ENCODE results near the gene TENM3.

The TENM3 gene

GRCh38 chr4:182740256-182740655 lies 497.1 kb downstream of the TENM3 start:
- DNase-seq (ENCODE audit: low read depth in 2 of 2): no peak

- DNase-seq (ENCODE audit: low read depth in 2 of 2): no peak
Measured at GRCh38 chr4:182741054-182741453, 497.9 kb downstream of the TENM3 start.

DNA sequence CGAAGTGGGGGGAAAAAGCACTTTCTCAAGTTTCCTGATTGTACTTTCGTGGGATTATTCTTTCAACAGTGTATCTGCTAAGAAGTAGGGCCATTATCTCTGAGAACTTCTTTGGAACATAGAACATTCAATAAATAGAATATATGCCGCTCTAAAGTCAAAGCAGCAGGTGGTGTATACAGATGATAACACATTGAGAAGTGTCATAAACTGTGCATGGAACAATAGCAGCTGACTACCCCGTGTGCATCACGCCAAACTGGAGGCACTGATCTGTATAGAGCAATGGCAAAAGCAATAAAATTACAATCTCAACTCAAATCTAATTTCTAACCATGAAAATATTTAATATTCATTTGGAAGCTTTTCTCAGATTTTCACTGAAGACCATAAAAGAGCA lies 498.7 kb downstream of the TENM3 start:
- no peak for DNase-seq (ENCODE audit: low read depth in 2 of 2)

DNA sequence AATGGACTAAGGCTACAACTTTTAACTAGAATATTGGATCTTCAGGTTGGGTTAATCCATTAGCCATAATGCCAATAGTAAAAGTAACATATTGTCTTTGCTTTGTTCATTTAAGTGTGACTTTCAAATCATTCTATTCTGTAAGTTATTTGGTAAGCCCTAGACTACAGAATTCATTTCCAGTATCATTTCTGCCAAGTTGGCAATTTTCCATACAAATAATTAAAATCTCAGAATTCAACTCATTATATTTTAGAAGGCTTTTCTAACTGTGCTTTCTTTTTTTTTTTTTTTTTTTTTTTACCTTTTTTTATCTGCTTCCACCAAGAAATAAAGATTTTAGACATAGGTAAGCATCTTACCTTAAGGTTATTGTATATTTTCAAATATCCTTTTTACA lies 500.6 kb downstream of the TENM3 start:
- no peak for DNase-seq (ENCODE audit: low read depth in 2 of 2)

GRCh38 chr4:182745237-182745636 lies 502.0 kb downstream of the TENM3 start:
- no peak for DNase-seq (ENCODE audit: low read depth in 2 of 2)

GRCh38 chr4:182746876-182747275 lies 503.7 kb downstream of the TENM3 start:
- DNase-seq (ENCODE audit: low read depth in 2 of 2): no peak

DNA sequence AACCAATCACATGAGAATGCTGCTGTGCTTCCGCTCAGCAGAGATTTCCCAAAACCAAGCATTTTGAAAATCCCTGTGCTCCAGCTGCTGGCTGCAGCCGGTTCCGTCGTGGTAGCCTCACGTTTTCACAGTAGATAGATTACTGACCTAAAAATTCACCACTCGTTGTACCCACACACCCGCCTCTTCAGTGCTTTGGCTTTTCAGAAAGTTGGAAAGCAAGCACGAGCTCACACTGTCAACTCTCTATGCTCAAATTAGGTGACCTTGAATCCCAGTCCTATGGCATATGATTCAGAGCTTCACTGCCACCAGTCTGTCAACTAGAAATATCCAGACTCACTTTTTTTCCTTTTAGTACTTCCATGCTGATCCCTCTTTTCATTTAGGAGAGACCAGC lies 505.1 kb downstream of the TENM3 start:
- DNase-seq (ENCODE audit: low read depth in 2 of 2): no peak

DNA sequence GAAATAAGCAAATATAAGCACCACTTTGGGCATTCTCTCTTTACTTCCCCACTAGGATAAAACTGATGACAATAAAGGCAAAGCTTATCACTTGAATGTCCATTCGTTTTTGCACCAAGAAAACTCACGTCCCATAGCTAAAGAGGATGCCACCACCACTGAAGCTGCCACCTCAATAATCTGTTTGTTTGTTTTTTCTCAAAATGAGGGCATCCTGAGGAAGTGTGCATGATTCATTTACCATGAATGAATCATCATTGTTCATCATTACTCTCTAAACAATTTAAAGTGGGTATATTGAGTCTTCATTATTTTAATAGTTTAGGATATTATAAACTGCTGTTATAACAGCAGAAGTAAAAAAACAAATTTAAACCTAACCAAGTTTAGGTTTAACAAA lies 505.7 kb downstream of the TENM3 start:
- no peak for DNase-seq (ENCODE audit: low read depth in 2 of 2)

- no peak for DNase-seq (ENCODE audit: low read depth in 2 of 2)
Measured at GRCh38 chr4:182749667-182750167, 506.5 kb downstream of the TENM3 start.

GRCh38 chr4:182752158-182752910 lies 509.1 kb downstream of the TENM3 start:
- DNase-seq (ENCODE audit: low read depth in 2 of 2): no peak

DNA sequence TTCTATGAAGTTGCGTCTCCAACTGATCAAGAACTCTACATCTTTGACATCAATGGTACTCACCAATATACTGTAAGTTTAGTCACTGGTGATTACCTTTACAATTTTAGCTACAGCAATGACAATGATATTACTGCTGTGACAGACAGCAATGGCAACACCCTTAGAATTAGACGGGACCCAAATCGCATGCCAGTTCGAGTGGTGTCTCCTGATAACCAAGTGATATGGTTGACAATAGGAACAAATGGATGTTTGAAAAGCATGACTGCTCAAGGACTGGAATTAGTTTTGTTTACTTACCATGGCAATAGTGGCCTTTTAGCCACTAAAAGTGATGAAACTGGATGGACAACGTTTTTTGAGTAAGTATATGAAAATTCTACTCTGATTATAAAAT lies 511.7 kb downstream of the TENM3 start:
- no peak for DNase-seq (ENCODE audit: low read depth in 2 of 2)

DNA sequence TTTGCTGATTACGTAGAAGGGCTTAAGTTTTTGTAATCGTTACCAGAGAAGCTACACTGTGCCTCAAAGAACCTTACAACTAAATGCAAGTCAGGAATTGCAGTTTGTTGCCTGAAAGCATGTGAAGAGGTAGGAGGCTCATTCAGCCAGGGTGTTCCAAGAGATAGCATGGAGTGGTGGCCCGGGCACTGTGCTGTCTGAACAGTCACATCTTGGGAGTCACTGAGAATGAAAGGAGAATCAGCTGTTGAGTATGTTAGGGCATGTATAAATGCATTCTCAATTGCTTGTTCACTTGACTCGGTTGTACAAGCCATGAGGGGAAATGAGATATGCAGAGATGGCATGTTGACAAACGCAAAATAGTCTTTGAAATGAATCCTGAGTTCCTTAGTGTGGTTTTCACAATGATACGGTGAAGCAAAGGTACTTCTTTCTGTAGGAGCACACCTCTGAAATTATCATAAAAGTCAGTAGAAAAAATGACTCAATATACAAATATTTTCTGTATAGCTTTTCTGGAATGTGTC lies 513.0 kb downstream of the TENM3 start:
- no peak for DNase-seq (ENCODE audit: low read depth in 2 of 2)

DNA sequence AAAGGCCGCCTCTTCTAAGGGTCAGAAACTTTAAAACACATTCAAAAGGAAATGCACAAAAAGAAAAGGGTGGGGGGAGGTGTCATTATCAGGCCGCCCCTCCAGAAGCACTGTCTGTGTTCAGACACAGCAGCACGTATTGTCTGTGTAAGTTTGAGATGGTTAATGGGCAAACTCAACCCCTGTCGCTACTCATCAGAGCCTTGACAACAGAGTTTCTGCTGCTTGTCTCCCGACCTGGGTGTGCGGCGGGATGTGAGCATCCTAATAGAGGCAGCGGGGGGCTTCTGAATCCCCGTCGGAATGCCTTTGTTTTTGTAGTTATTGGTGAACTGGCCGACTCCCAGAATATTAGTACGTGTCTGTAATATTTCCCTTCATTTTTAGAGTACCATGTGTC lies 515.1 kb downstream of the TENM3 start:
- DNase-seq (ENCODE audit: low read depth in 2 of 2): no peak

GRCh38 chr4:182760551-182761043 lies 517.4 kb downstream of the TENM3 start:
- DNase-seq (ENCODE audit: low read depth in 2 of 2): no peak

- no peak for DNase-seq (ENCODE audit: low read depth in 2 of 2)
Measured at GRCh38 chr4:182764137-182764536, 520.9 kb downstream of the TENM3 start.

DNA sequence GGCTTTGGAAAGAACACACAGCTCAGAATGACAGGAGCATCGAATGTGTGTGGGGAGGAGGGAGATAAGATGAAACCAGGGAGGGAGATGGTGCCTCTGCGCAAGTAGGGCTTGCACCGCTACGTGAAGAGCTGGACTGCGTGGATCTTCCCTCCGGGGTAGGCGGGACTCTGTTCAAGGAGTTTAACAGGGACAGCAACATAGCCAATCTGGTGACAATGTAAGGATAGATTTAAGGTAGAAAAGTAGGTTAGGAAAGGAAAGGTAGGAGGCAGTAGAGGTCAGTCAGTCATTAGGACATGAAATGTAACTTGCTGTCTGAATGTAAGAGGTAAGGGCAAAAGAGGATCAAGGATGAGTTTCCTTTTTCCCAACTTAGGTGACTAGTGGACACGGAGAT lies 521.4 kb downstream of the TENM3 start:
- no peak for DNase-seq (ENCODE audit: low read depth in 2 of 2)

GRCh38 chr4:182765987-182766856 lies 523.0 kb downstream of the TENM3 start:
- DNase-seq (ENCODE audit: low read depth in 2 of 2): no peak

DNA sequence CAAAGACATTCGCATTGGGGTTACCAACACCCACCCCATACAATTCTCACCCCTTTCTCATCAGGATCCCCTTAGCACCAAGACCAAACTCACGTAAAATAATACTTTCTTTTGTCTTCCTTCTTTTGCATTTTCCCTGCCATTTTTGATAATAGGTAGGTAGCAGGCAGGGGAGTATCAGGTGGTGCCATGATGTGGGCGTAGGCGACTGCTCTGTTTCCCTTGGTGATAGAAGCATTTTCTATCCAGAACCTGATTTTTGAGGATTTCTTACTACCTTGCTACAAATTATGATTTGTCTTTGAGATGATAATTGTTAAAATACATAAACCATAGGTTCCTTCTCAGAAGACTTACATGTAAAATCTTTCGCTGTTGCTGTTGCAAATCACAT lies 523.7 kb downstream of the TENM3 start:
- DNase-seq (ENCODE audit: low read depth in 2 of 2): no peak

DNA sequence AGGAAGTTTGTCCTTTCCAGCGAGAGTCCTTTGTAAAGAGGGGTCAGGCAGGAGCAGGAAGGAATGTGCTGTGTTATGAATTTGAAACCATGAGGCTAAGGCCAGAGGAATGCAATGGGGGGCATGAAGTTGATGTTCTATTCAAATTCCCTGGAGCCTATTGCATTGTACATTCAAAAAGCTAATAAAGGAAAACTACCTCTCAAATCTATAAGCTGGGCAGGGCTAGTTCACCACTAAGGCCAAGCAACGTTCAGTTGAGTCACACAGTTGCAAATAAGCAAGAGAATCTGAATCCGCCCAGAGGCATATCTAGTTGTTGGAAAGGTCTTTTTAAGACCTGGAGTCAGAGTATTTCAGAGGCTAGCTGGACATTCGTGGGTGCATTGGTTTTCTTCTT lies 525.6 kb downstream of the TENM3 start:
- DNase-seq (ENCODE audit: low read depth in 2 of 2): no peak

GRCh38 chr4:182770259-182770995 lies 527.2 kb downstream of the TENM3 start:
- no peak for DNase-seq (ENCODE audit: low read depth in 2 of 2)

DNA sequence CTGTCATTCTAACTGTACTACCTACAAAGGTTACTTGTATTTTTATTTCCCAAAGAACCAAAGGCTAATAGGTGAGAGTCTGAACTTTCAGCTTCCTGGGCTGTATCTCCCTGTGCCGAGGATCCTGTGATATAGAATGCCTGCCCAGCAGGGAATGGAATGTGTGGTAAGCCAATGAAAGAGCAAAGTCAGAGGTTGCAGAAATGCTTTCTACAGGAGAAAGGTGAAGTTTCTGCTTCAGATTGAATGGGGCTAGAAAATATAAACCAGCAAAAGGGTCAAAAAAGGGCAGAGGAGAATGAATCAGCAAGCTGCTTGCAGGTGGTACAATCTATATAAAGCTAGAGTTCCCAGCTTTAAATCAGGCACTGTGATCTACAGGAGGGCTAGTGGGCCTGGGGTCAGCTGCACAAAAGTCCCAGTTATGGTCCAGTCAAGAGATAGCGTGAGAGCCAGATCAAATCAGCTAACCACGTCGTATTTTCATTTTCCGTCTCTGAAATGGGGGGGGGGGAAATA lies 527.9 kb downstream of the TENM3 start:
- no peak for DNase-seq (ENCODE audit: low read depth in 2 of 2)

DNA sequence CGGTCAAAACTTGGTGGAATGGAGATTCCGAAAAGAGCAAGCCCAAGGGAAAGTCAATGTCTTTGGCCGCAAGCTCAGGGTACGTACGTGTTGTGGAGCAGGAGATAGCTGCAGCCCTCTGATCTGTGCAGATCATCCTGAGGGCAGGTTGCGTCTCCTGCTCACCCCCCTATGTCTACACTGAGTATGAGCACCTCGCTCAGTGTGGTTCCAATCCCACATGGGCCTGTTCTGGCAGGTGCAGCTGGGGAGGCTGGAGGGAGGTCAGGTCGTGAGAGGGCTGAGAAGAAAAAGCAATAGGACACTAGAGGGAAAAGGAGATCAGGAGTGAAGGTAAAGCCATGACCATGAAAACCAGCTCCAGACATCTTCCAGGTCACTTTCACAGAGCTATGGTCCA lies 531.9 kb downstream of the TENM3 start:
- no peak for DNase-seq (ENCODE audit: low read depth in 2 of 2)

Measured in stimulated activated CD8-positive, alpha-beta memory T cell treated with anti-CD3 and anti-CD28 coated beads, Interleukin-7, amount 100 ng/mL, for 1 hour (primary cell).